Measurements from ENCODE around the gene TMEM14A. TPM values are rescaled to one million over a fixed set of nuclear protein-coding genes. Genes with fewer than 3 reads are reported as not detected.
"Not testable (repeated sequence)": the region's sequence is repeated elsewhere in the genome, so short reads cannot be mapped to it uniquely, and the experiment has no call there.

The TMEM14A gene
- total RNA-seq, 2 experiments from 2014 or later: 3.4 TPM

GRCh38 chr6:52654592-52654991, 16.3 kb upstream of the TMEM14A start:
- Histone ChIP-seq H3K4me3 (ENCODE audit: low read length) (no peak overlapping the region), H3K4me1 (ENCODE audit: insufficient read depth, low read length) (no peaks in the 10 kb centered on the region), H3K27ac (ENCODE audit: low read depth in 1 of 2, low read length in 2 of 2) (no peak overlapping the region), H3K36me3 (ENCODE audit: insufficient read depth, low read length) (no peaks in the 10 kb centered on the region), H3K9me3 (ENCODE audit: control insufficient read depth in 1 of 2, insufficient read depth in 1 of 2, low read length in 2 of 2) (no peaks in the 10 kb centered on the region), H3K27me3 (ENCODE audit: control insufficient read depth in 1 of 2, insufficient read depth in 2 of 2, low read length in 2 of 2) (no peaks in the 10 kb centered on the region)
- CTCF ChIA-PET: no interaction called here
- Mint-ChIP-seq H3K27me3 (peaks cover 23% of the 10 kb centered on the region), H3K36me3 (ENCODE audit: low read depth) (no peaks in the 10 kb centered on the region), H3K9me3 (no peaks in the 10 kb centered on the region), H3K27ac (no peak overlapping the region), H3K4me1 (ENCODE audit: low read depth) (peaks cover 6% of the 10 kb centered on the region), H3K4me3 (no peak overlapping the region)
- POLR2A ChIA-PET: no interaction called here
- DNase-seq (no peak), ATAC-seq (ENCODE audit: poor library complexity) (no peak)
- intact Hi-C loops (cut with DNase I, micrococcal nuclease): loop anchor here in 1 of 2 experiments (5.0 kb wide), 1 partner anchor 82 kb away; no protein-coding TSS in a partner anchor
- TF ChIP-seq, protein P1, sequence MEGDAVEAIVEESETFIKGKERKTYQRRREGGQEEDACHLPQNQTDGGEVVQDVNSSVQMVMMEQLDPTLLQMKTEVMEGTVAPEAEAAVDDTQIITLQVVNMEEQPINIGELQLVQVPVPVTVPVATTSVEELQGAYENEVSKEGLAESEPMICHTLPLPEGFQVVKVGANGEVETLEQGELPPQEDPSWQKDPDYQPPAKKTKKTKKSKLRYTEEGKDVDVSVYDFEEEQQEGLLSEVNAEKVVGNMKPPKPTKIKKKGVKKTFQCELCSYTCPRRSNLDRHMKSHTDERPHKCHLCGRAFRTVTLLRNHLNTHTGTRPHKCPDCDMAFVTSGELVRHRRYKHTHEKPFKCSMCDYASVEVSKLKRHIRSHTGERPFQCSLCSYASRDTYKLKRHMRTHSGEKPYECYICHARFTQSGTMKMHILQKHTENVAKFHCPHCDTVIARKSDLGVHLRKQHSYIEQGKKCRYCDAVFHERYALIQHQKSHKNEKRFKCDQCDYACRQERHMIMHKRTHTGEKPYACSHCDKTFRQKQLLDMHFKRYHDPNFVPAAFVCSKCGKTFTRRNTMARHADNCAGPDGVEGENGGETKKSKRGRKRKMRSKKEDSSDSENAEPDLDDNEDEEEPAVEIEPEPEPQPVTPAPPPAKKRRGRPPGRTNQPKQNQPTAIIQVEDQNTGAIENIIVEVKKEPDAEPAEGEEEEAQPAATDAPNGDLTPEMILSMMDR (IDR thresholded peaks at IDR 0.05): no peak

DNA sequence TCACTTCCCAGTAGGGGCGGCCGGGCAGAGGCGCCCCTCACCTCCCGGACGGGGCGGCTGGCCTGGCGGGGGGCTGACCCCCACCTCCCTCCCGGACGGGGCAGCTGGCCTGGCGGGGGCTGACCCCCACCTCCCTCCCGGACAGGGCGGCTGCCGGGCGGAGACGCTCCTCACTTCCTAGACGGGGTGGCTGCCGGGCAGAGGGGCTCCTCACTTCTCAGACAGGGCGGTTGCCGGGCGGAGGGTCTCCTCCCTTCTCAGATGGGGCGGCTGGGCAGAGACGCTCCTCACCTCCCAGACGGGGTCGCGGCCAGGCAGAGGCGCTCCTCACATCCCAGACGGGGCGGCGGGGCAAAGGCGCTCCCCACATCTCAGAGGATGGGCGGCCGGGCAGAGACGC, 15.0 kb upstream of the TMEM14A start:
- CTCF ChIA-PET; H3K27me3 ChIP-seq (ENCODE audit: control insufficient read depth in 1 of 2, insufficient read depth in 2 of 2, low read length in 2 of 2); ATAC-seq (ENCODE audit: poor library complexity): not testable (repeated sequence)

GRCh38 chr6:52657870-52658269, 13.0 kb upstream of the TMEM14A start:
- TF ChIP-seq, protein P1 (IDR thresholded peaks at IDR 0.05): no peak
- DNase-seq (no peak), ATAC-seq (ENCODE audit: poor library complexity) (no peak)
- Histone ChIP-seq H3K4me1 (ENCODE audit: insufficient read depth, low read length) (no peaks in the 10 kb centered on the region), H3K36me3 (ENCODE audit: insufficient read depth, low read length) (no peaks in the 10 kb centered on the region), H3K27me3 (ENCODE audit: control insufficient read depth in 1 of 2, insufficient read depth in 2 of 2, low read length in 2 of 2) (no peaks in the 10 kb centered on the region), H3K9me3 (ENCODE audit: control insufficient read depth in 1 of 2, insufficient read depth in 1 of 2, low read length in 2 of 2) (no peaks in the 10 kb centered on the region), H3K4me3 (ENCODE audit: low read length) (no peak overlapping the region), H3K27ac (ENCODE audit: low read depth in 1 of 2, low read length in 2 of 2) (no peak overlapping the region)
- Mint-ChIP-seq H3K27me3 (peaks cover 16% of the 10 kb centered on the region), H3K4me1 (ENCODE audit: low read depth) (no peaks in the 10 kb centered on the region), H3K27ac (no peak overlapping the region), H3K36me3 (ENCODE audit: low read depth) (no peaks in the 10 kb centered on the region), H3K4me3 (no peak overlapping the region), H3K9me3 (no peaks in the 10 kb centered on the region)
- CTCF ChIA-PET: no interaction called here
- POLR2A ChIA-PET: no interaction called here
- intact Hi-C loops (cut with DNase I, micrococcal nuclease): no loop called here

More for the DNA sequence above, 15.0 kb upstream of the TMEM14A start:
- H3K27ac Mint-ChIP-seq; H3K36me3 ChIP-seq (ENCODE audit: insufficient read depth, low read length); H3K4me3 ChIP-seq (ENCODE audit: low read length); H3K4me3 Mint-ChIP-seq; DNase-seq; POLR2A ChIA-PET; H3K36me3 Mint-ChIP-seq (ENCODE audit: low read depth); H3K27ac ChIP-seq (ENCODE audit: low read depth in 1 of 2, low read length in 2 of 2); H3K9me3 Mint-ChIP-seq; H3K4me1 ChIP-seq (ENCODE audit: insufficient read depth, low read length); H3K9me3 ChIP-seq (ENCODE audit: control insufficient read depth in 1 of 2, insufficient read depth in 1 of 2, low read length in 2 of 2); H3K4me1 Mint-ChIP-seq (ENCODE audit: low read depth); intact Hi-C loops (cut with DNase I, micrococcal nuclease): not testable (repeated sequence)
- peaks cover 23% of the 10 kb centered on the region for H3K27me3 Mint-ChIP-seq

GRCh38 chr6:52661551-52661950, 9.4 kb upstream of the TMEM14A start:
- Mint-ChIP-seq H3K4me3 (no peak overlapping the region), H3K9me3 (no peaks in the 10 kb centered on the region), H3K4me1 (ENCODE audit: low read depth) (no peaks in the 10 kb centered on the region), H3K27me3 (no peaks in the 10 kb centered on the region), H3K27ac (no peak overlapping the region), H3K36me3 (ENCODE audit: low read depth) (no peaks in the 10 kb centered on the region)
- peaks cover 11% of the 10 kb centered on the region for H3K4me1 ChIP-seq (ENCODE audit: insufficient read depth, low read length)
- intact Hi-C loops (cut with DNase I, micrococcal nuclease): loop anchor here (5.0 to 10.0 kb wide), 6 partner anchors 84 to 1133 kb away; partner anchors contain the start of genes GCLC (in 1 of the 2), LRRC1 (in 1 of the 2), PAQR8 (in 1 of the 2) and TRAM2 (in 1 of the 2)
- ATAC-seq (ENCODE audit: poor library complexity) (no peak), DNase-seq (no peak)
- ChIA-PET POLR2A (no interaction called here), CTCF (interaction anchor here (3.4 kb wide), 1 partner anchor 10 kb away, joined by 18 read pairs; no protein-coding TSS in a partner anchor)
- TF ChIP-seq, protein P1 (IDR thresholded peaks at IDR 0.05): no peak
- H3K4me3 ChIP-seq (ENCODE audit: low read length): no peak overlapping the region
- peaks cover 4 to 6% of the 10 kb centered on the region in 2 experiments for H3K27me3 ChIP-seq (ENCODE audit: control insufficient read depth in 1 of 2, insufficient read depth in 2 of 2, low read length in 2 of 2)
- no peaks in the 10 kb centered on the region for H3K36me3 ChIP-seq (ENCODE audit: insufficient read depth, low read length)
- no peak overlapping the region for H3K27ac ChIP-seq (ENCODE audit: low read depth in 1 of 2, low read length in 2 of 2)
- H3K9me3 ChIP-seq (ENCODE audit: control insufficient read depth in 1 of 2, insufficient read depth in 1 of 2, low read length in 2 of 2): no peaks in the 10 kb centered on the region
